WTC11 (cell line): ENCODE data around the gene C12orf43. TPM values are rescaled to one million over a fixed set of nuclear protein-coding genes. Genes with fewer than 3 reads are reported as not detected.

Source experiments
- ATAC-seq: fragments of 200-7000 bp; cut with Tn5 transposase; 2 replicates; pipeline ENCODE4 v1.10.0; 2021; ENCODE audit warnings: mild to moderate bottlenecking, moderate library complexity
- CTCF ChIA-PET: fragments of 300-600 bp; sonication (Branson Sonifier 250); formaldehyde crosslinking; loops from one replicate; lab custom pipeline; 2021; ENCODE audit warnings: antibody characterized with exemption; lab: Charles Lee
- POLR2A ChIA-PET: fragments of 350-600 bp; sonication (Branson Sonifier 250); formaldehyde crosslinking; loops from one replicate; lab custom pipeline; 2021; ENCODE audit warnings: antibody characterized with exemption; lab: Charles Lee
- DNase-seq: peaks from one replicate; pipeline ENCODE4 v3.0.0; 2021; ENCODE audit warnings: low spot score
- H3K27ac Mint-ChIP-seq: 2 replicates; pipeline ENCODE4 v1.8.0; 2021; ENCODE audit warnings: mixed read lengths
- H3K27me3 Mint-ChIP-seq: 2 replicates; pipeline ENCODE4 v1.8.0; 2021; ENCODE audit warnings: low read depth, mild to moderate bottlenecking, moderate library complexity, mixed read lengths
- H3K36me3 Mint-ChIP-seq: 2 replicates; pipeline ENCODE4 v1.8.0; 2021; ENCODE audit warnings: mixed read lengths
- H3K4me1 Mint-ChIP-seq: 2 replicates; pipeline ENCODE4 v1.8.0; 2022; ENCODE audit warnings: mixed read lengths
- H3K4me3 Mint-ChIP-seq: 2 replicates; pipeline ENCODE4 v1.8.0; 2021; ENCODE audit warnings: mild to moderate bottlenecking, moderate library complexity, mixed read lengths
- H3K9me3 Mint-ChIP-seq: 2 replicates; pipeline ENCODE4 v1.8.0; 2021; ENCODE audit warnings: mixed read lengths
- ATF1 ChIP-seq: sonication (generic); formaldehyde crosslinking; IDR thresholded peaks from 2 replicates; pipeline ENCODE4 v1.8.1; 2023; ENCODE audit warnings: mild to moderate bottlenecking, moderate library complexity, missing genetic modification reagents
- EMX1 ChIP-seq: fragments of 250-450 bp; sonication (Bioruptor Pico); IDR thresholded peaks from 2 replicates; pipeline ENCODE4 v1.8.0; 2021; ENCODE audit warnings: mild to moderate bottlenecking
- ESRRA ChIP-seq: sonication (generic); formaldehyde crosslinking; IDR thresholded peaks from 2 replicates; pipeline ENCODE4 v1.8.1; 2022; ENCODE audit warnings: mild to moderate bottlenecking, missing genetic modification reagents, borderline replicate concordance
- FOXJ3 ChIP-seq: sonication (generic); formaldehyde crosslinking; IDR thresholded peaks from 2 replicates; pipeline ENCODE4 v1.9.0; 2021; ENCODE audit warnings: missing genetic modification reagents, mild to moderate bottlenecking, borderline replicate concordance
- FOXK1 ChIP-seq: sonication (generic); formaldehyde crosslinking; IDR thresholded peaks from 2 replicates; pipeline ENCODE4 v1.8.0; 2022; ENCODE audit warnings: mild to moderate bottlenecking, moderate library complexity, missing genetic modification reagents
- HMGA2 ChIP-seq: fragments of 250-450 bp; sonication (Bioruptor Pico); IDR thresholded peaks from 2 replicates; pipeline ENCODE4 v1.4.0; 2021; ENCODE audit warnings: mild to moderate bottlenecking, moderate library complexity
- KAT7 ChIP-seq: sonication (generic); formaldehyde crosslinking; IDR thresholded peaks from 2 replicates; pipeline ENCODE4 v1.8.1; 2023; ENCODE audit warnings: missing genetic modification reagents, mild to moderate bottlenecking, borderline replicate concordance
- MXD4 ChIP-seq: fragments of 250-450 bp; sonication (Bioruptor Pico); IDR thresholded peaks from 2 replicates; pipeline ENCODE4 v1.8.0; 2021; ENCODE audit warnings: mild to moderate bottlenecking, moderate library complexity, borderline replicate concordance
- NFYB ChIP-seq: sonication (generic); formaldehyde crosslinking; conservative IDR thresholded peaks from 2 replicates; pipeline ENCODE4 v1.8.0; 2022; ENCODE audit warnings: low read depth, missing genetic modification reagents
- OVOL2 ChIP-seq: fragments of 250-450 bp; sonication (Bioruptor Pico); IDR thresholded peaks from 2 replicates; pipeline ENCODE4 v1.9.0; 2021; ENCODE audit warnings: mild to moderate bottlenecking, borderline replicate concordance
- SMAD3 ChIP-seq: sonication (generic); formaldehyde crosslinking; IDR thresholded peaks from 2 replicates; pipeline ENCODE4 v1.8.0; 2022; ENCODE audit warnings: missing genetic modification reagents, mild to moderate bottlenecking, borderline replicate concordance
- SMAD4 ChIP-seq: sonication (generic); formaldehyde crosslinking; IDR thresholded peaks from 2 replicates; pipeline ENCODE4 v1.8.0; 2022; ENCODE audit warnings: mild to moderate bottlenecking, missing genetic modification reagents
- ZNF396 ChIP-seq: fragments of 250-450 bp; sonication (Bioruptor Pico); IDR thresholded peaks from 2 replicates; pipeline ENCODE4 v1.8.0; 2021; ENCODE audit warnings: mild to moderate bottlenecking, moderate library complexity, borderline replicate concordance
- ZNF423 ChIP-seq: fragments of 250-450 bp; sonication (Bioruptor Pico); IDR thresholded peaks from 2 replicates; pipeline ENCODE4 v2.1.2; 2022; ENCODE audit warnings: mild to moderate bottlenecking, moderate library complexity
- total RNA-seq: library from RNA; stranded (reverse); gene quantifications from 3 replicates; pipeline ENCODE4 v1.2.3, GENCODE V29; 2021
- TF ChIP-seq, protein P1 (sequence below): sonication (generic); formaldehyde crosslinking; IDR thresholded peaks from 2 replicates; pipeline ENCODE4 v1.8.0; 2022; ENCODE audit warnings: mild to moderate bottlenecking, missing genetic modification reagents
- TF ChIP-seq, protein P2 (sequence below): sonication (generic); formaldehyde crosslinking; IDR thresholded peaks from 2 replicates; pipeline ENCODE4 v1.8.1; 2023; ENCODE audit warnings: mild to moderate bottlenecking, missing genetic modification reagents, borderline replicate concordance
- TF ChIP-seq, protein P3 (sequence below): fragments of 250-450 bp; sonication (Bioruptor Pico); IDR thresholded peaks from 2 replicates; pipeline ENCODE4 v1.8.0; 2021; ENCODE audit warnings: mild to moderate bottlenecking
- TF ChIP-seq, protein P4 (sequence below): fragments of 250-450 bp; sonication (Bioruptor Pico); IDR thresholded peaks from 2 replicates; pipeline ENCODE4 v1.9.0; 2021; ENCODE audit warnings: mild to moderate bottlenecking
- TF ChIP-seq, protein P5 (sequence below): sonication (generic); formaldehyde crosslinking; IDR thresholded peaks from 2 replicates; pipeline ENCODE4 v1.8.0; 2022; ENCODE audit warnings: mild to moderate bottlenecking, missing genetic modification reagents
- TF ChIP-seq, protein P6 (sequence below): fragments of 250-450 bp; sonication (Bioruptor Pico); IDR thresholded peaks from 2 replicates; pipeline ENCODE4 v2.1.2; 2022; ENCODE audit warnings: mild to moderate bottlenecking, moderate library complexity
- TF ChIP-seq, protein P7 (sequence below): sonication (generic); formaldehyde crosslinking; conservative IDR thresholded peaks from 2 replicates; pipeline ENCODE4 v1.8.1; 2023; ENCODE audit warnings: mild to moderate bottlenecking, low read depth, missing genetic modification reagents, moderate library complexity

C12orf43 gene
- total RNA-seq, 1 experiment from 2014 or later: 20.7 TPM

DNA sequence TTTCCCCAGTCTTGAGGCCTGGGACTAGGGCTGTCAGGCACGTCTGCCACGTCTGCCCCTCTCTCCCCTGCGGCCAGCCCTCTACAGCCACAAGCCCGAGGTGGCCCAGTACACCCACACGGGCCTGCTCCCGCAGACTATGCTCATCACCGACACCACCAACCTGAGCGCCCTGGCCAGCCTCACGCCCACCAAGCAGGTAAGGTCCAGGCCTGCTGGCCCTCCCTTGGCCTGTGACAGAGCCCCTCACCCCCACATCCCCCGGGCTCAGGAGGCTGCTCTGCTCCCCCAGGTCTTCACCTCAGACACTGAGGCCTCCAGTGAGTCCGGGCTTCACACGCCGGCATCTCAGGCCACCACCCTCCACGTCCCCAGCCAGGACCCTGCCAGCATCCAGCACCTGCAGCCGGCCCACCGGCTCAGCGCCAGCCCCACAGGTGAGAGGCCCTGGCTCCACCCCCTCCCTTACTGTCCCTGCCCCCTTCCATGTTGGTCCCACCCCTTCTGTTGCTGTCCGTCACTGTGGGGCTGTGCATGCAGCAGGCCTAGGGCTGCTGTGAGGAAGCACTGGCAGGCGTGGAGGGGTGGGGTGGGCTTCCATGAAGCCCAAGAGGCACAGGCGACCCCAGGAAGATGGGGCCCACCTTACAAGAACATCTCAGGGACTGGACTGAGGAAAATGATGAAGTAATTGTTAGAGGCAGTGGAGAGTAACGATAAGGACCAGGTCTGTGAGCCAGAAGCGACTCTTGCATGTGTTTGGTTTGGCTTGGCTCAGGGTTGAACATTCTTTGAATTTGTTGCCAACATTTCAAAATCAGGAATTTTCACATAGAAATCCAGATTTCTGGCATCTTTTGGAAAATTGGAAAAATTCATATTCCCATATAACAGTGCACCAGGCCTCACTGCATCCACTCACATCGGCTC is 16.8 kb downstream of the C12orf43 start (continued):
- TF ChIP-seq FOXJ3: no peak
- no peak for TF ChIP-seq FOXK1 (CRISPR knock-in tag)
- TF ChIP-seq ZNF396 (CRISPR knock-in tag): no peak
- TF ChIP-seq MXD4 (CRISPR knock-in tag): no peak
- no peak for TF ChIP-seq NFYB (CRISPR knock-in tag)
- no peak for TF ChIP-seq OVOL2 (CRISPR knock-in tag)
- TF ChIP-seq SMAD3 (CRISPR knock-in tag): 0 out of 2 replicates have a peak, but pooled peaks have one; percentile 52
- TF ChIP-seq, protein P1, sequence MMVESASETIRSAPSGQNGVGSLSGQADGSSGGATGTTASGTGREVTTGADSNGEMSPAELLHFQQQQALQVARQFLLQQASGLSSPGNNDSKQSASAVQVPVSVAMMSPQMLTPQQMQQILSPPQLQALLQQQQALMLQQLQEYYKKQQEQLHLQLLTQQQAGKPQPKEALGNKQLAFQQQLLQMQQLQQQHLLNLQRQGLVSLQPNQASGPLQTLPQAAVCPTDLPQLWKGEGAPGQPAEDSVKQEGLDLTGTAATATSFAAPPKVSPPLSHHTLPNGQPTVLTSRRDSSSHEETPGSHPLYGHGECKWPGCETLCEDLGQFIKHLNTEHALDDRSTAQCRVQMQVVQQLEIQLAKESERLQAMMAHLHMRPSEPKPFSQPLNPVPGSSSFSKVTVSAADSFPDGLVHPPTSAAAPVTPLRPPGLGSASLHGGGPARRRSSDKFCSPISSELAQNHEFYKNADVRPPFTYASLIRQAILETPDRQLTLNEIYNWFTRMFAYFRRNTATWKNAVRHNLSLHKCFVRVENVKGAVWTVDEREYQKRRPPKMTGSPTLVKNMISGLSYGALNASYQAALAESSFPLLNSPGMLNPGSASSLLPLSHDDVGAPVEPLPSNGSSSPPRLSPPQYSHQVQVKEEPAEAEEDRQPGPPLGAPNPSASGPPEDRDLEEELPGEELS: no peak
- no peak for TF ChIP-seq SMAD4 (CRISPR knock-in tag)
- TF ChIP-seq, protein P2, sequence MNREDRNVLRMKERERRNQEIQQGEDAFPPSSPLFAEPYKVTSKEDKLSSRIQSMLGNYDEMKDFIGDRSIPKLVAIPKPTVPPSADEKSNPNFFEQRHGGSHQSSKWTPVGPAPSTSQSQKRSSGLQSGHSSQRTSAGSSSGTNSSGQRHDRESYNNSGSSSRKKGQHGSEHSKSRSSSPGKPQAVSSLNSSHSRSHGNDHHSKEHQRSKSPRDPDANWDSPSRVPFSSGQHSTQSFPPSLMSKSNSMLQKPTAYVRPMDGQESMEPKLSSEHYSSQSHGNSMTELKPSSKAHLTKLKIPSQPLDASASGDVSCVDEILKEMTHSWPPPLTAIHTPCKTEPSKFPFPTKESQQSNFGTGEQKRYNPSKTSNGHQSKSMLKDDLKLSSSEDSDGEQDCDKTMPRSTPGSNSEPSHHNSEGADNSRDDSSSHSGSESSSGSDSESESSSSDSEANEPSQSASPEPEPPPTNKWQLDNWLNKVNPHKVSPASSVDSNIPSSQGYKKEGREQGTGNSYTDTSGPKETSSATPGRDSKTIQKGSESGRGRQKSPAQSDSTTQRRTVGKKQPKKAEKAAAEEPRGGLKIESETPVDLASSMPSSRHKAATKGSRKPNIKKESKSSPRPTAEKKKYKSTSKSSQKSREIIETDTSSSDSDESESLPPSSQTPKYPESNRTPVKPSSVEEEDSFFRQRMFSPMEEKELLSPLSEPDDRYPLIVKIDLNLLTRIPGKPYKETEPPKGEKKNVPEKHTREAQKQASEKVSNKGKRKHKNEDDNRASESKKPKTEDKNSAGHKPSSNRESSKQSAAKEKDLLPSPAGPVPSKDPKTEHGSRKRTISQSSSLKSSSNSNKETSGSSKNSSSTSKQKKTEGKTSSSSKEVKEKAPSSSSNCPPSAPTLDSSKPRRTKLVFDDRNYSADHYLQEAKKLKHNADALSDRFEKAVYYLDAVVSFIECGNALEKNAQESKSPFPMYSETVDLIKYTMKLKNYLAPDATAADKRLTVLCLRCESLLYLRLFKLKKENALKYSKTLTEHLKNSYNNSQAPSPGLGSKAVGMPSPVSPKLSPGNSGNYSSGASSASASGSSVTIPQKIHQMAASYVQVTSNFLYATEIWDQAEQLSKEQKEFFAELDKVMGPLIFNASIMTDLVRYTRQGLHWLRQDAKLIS (CRISPR knock-in tag): no peak
- TF ChIP-seq, protein P3, sequence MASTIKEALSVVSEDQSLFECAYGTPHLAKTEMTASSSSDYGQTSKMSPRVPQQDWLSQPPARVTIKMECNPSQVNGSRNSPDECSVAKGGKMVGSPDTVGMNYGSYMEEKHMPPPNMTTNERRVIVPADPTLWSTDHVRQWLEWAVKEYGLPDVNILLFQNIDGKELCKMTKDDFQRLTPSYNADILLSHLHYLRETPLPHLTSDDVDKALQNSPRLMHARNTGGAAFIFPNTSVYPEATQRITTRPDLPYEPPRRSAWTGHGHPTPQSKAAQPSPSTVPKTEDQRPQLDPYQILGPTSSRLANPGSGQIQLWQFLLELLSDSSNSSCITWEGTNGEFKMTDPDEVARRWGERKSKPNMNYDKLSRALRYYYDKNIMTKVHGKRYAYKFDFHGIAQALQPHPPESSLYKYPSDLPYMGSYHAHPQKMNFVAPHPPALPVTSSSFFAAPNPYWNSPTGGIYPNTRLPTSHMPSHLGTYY (CRISPR knock-in tag): no peak

DNA sequence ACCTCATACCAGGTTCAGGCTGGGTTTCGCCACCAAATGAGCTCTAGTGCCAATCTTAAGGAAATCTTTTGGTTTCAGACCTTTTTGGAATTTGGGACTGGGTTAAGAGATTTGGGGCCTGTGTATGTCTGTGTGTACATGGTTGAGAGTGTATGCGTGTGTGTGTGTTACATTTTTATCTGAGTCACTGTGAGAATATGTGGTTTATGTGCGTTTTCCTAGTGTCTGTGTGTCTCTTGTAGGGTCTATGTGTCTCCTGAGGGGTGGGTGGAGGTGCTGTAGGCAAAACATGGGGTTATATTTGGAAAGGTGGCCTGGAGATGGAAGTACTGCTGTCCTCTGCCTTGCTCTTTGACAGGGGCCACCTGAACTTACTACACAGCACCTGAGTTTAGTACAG is 17.9 kb downstream of the C12orf43 start:
- CTCF ChIA-PET: no interaction called here
- ATAC-seq (no peak), DNase-seq (no peak)
- Mint-ChIP-seq H3K9me3 (no peaks in the 10 kb centered on the region), H3K27ac (no peak overlapping the region), H3K36me3 (peaks cover 4% of the 10 kb centered on the region), H3K4me3 (no peak overlapping the region), H3K4me1 (peaks cover 7% of the 10 kb centered on the region), H3K27me3 (no peaks in the 10 kb centered on the region; the same call in 1 of the 2 replicates)
- POLR2A ChIA-PET: no interaction called here
- TF ChIP-seq NFYB (CRISPR knock-in tag) (no peak), ATF1 (CRISPR knock-in tag) (no peak), ESRRA (CRISPR knock-in tag) (no peak), EMX1 (CRISPR knock-in tag) (no peak), HMGA2 (CRISPR knock-in tag) (no peak), ZNF423 (CRISPR knock-in tag) (no peak), KAT7 (CRISPR knock-in tag) (no peak)
- TF ChIP-seq, protein P4, sequence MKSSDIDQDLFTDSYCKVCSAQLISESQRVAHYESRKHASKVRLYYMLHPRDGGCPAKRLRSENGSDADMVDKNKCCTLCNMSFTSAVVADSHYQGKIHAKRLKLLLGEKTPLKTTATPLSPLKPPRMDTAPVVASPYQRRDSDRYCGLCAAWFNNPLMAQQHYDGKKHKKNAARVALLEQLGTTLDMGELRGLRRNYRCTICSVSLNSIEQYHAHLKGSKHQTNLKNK (CRISPR knock-in tag): no peak
- TF ChIP-seq, protein P5, sequence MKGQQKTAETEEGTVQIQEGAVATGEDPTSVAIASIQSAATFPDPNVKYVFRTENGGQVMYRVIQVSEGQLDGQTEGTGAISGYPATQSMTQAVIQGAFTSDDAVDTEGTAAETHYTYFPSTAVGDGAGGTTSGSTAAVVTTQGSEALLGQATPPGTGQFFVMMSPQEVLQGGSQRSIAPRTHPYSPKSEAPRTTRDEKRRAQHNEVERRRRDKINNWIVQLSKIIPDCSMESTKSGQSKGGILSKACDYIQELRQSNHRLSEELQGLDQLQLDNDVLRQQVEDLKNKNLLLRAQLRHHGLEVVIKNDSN (CRISPR knock-in tag): no peak
- TF ChIP-seq, protein P6, sequence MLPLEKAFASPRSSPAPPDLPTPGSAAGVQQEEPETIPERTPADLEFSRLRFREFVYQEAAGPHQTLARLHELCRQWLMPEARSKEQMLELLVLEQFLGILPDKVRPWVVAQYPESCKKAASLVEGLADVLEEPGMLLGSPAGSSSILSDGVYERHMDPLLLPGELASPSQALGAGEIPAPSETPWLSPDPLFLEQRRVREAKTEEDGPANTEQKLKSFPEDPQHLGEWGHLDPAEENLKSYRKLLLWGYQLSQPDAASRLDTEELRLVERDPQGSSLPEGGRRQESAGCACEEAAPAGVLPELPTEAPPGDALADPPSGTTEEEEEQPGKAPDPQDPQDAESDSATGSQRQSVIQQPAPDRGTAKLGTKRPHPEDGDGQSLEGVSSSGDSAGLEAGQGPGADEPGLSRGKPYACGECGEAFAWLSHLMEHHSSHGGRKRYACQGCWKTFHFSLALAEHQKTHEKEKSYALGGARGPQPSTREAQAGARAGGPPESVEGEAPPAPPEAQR (CRISPR knock-in tag): no peak
- TF ChIP-seq, protein P7, sequence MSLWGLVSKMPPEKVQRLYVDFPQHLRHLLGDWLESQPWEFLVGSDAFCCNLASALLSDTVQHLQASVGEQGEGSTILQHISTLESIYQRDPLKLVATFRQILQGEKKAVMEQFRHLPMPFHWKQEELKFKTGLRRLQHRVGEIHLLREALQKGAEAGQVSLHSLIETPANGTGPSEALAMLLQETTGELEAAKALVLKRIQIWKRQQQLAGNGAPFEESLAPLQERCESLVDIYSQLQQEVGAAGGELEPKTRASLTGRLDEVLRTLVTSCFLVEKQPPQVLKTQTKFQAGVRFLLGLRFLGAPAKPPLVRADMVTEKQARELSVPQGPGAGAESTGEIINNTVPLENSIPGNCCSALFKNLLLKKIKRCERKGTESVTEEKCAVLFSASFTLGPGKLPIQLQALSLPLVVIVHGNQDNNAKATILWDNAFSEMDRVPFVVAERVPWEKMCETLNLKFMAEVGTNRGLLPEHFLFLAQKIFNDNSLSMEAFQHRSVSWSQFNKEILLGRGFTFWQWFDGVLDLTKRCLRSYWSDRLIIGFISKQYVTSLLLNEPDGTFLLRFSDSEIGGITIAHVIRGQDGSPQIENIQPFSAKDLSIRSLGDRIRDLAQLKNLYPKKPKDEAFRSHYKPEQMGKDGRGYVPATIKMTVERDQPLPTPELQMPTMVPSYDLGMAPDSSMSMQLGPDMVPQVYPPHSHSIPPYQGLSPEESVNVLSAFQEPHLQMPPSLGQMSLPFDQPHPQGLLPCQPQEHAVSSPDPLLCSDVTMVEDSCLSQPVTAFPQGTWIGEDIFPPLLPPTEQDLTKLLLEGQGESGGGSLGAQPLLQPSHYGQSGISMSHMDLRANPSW (CRISPR knock-in tag): no peak
